ENCODE results near the gene TTC7B.

DNA sequence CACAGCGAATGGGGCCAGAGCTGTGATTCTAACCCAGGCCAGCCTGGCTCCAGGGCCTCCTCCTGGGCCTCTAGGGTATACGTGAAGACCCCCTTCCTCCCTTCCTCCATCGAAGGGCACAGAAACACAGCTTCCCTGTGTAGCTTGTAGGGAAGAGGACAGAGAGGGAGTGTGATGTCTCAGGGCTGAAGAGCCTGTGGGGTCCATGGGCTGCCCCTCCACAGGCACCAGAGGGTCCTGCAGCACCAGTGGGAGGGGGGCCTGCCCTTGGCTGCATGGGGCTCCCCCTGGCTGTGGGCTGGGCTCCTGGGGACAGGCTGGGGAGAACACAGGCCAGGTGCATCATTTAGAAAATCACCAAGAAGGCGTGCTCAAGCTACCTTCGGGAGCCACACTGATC is 240.9 kb downstream of the TTC7B start:
- TF ChIP-seq, protein P1, sequence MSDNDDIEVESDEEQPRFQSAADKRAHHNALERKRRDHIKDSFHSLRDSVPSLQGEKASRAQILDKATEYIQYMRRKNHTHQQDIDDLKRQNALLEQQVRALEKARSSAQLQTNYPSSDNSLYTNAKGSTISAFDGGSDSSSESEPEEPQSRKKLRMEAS (IDR thresholded peaks at IDR 0.05; ENCODE audit: low read depth, low read length), result no peak
- TF ChIP-seq, protein P2, sequence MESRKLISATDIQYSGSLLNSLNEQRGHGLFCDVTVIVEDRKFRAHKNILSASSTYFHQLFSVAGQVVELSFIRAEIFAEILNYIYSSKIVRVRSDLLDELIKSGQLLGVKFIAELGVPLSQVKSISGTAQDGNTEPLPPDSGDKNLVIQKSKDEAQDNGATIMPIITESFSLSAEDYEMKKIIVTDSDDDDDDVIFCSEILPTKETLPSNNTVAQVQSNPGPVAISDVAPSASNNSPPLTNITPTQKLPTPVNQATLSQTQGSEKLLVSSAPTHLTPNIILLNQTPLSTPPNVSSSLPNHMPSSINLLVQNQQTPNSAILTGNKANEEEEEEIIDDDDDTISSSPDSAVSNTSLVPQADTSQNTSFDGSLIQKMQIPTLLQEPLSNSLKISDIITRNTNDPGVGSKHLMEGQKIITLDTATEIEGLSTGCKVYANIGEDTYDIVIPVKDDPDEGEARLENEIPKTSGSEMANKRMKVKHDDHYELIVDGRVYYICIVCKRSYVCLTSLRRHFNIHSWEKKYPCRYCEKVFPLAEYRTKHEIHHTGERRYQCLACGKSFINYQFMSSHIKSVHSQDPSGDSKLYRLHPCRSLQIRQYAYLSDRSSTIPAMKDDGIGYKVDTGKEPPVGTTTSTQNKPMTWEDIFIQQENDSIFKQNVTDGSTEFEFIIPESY (IDR thresholded peaks at IDR 0.05), result no peak
- TF ChIP-seq, protein P3, sequence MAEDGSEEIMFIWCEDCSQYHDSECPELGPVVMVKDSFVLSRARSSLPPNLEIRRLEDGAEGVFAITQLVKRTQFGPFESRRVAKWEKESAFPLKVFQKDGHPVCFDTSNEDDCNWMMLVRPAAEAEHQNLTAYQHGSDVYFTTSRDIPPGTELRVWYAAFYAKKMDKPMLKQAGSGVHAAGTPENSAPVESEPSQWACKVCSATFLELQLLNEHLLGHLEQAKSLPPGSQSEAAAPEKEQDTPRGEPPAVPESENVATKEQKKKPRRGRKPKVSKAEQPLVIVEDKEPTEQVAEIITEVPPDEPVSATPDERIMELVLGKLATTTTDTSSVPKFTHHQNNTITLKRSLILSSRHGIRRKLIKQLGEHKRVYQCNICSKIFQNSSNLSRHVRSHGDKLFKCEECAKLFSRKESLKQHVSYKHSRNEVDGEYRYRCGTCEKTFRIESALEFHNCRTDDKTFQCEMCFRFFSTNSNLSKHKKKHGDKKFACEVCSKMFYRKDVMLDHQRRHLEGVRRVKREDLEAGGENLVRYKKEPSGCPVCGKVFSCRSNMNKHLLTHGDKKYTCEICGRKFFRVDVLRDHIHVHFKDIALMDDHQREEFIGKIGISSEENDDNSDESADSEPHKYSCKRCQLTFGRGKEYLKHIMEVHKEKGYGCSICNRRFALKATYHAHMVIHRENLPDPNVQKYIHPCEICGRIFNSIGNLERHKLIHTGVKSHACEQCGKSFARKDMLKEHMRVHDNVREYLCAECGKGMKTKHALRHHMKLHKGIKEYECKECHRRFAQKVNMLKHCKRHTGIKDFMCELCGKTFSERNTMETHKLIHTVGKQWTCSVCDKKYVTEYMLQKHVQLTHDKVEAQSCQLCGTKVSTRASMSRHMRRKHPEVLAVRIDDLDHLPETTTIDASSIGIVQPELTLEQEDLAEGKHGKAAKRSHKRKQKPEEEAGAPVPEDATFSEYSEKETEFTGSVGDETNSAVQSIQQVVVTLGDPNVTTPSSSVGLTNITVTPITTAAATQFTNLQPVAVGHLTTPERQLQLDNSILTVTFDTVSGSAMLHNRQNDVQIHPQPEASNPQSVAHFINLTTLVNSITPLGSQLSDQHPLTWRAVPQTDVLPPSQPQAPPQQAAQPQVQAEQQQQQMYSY (CRISPR knock-in tag; IDR thresholded peaks at IDR 0.05), result no peak
- TF ChIP-seq, protein P4, sequence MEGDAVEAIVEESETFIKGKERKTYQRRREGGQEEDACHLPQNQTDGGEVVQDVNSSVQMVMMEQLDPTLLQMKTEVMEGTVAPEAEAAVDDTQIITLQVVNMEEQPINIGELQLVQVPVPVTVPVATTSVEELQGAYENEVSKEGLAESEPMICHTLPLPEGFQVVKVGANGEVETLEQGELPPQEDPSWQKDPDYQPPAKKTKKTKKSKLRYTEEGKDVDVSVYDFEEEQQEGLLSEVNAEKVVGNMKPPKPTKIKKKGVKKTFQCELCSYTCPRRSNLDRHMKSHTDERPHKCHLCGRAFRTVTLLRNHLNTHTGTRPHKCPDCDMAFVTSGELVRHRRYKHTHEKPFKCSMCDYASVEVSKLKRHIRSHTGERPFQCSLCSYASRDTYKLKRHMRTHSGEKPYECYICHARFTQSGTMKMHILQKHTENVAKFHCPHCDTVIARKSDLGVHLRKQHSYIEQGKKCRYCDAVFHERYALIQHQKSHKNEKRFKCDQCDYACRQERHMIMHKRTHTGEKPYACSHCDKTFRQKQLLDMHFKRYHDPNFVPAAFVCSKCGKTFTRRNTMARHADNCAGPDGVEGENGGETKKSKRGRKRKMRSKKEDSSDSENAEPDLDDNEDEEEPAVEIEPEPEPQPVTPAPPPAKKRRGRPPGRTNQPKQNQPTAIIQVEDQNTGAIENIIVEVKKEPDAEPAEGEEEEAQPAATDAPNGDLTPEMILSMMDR (IDR thresholded peaks at IDR 0.05 in 2 of 3, conservative IDR thresholded peaks at IDR 0.05 in 1 of 3; ENCODE audit: control insufficient read depth in 2 of 3, extremely low read depth in 1 of 3, insufficient read depth in 1 of 3, low read depth in 3 of 3, low read length in 3 of 3), result no peak
- TF ChIP-seq SUZ12 (IDR thresholded peaks at IDR 0.05; ENCODE audit: unreplicated experiment) (no peak), NFIC (IDR thresholded peaks at IDR 0.05; ENCODE audit: low read depth, low read length) (no peak), NFYB (IDR thresholded peaks at IDR 0.05; ENCODE audit: insufficient read depth, low read depth, low read length) (no peak), RFX5 (IDR thresholded peaks at IDR 0.05; ENCODE audit: low read depth, low read length) (no peak), ZNF384 (IDR thresholded peaks at IDR 0.05; ENCODE audit: borderline replicate concordance, low read depth, low read length) (no peak), KAT2A (conservative IDR thresholded peaks at IDR 0.05; ENCODE audit: control insufficient read depth, low read depth, low read length) (no peak), SP1 (IDR thresholded peaks at IDR 0.05; ENCODE audit: low read depth, low read length) (no peak)
- TF ChIP-seq, protein P5, sequence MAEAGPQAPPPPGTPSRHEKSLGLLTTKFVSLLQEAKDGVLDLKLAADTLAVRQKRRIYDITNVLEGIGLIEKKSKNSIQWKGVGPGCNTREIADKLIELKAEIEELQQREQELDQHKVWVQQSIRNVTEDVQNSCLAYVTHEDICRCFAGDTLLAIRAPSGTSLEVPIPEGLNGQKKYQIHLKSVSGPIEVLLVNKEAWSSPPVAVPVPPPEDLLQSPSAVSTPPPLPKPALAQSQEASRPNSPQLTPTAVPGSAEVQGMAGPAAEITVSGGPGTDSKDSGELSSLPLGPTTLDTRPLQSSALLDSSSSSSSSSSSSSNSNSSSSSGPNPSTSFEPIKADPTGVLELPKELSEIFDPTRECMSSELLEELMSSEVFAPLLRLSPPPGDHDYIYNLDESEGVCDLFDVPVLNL (IDR thresholded peaks at IDR 0.05; ENCODE audit: low read depth, low read length), result no peak
